ENCODE measurements around the gene SLC35F2.
"Not testable (repeated sequence)": the region's sequence is repeated elsewhere in the genome, so short reads cannot be mapped to it uniquely, and the experiment has no call there.

SLC35F2 gene

GRCh38 chr11:107840129-107840484, 18.5 kb downstream of the SLC35F2 start:
- no peak for DNase-seq (ENCODE audit: low read depth in 2 of 2)

- DNase-seq (ENCODE audit: low read depth in 2 of 2): no peak
Measured at GRCh38 chr11:107836851-107837250, 21.7 kb downstream of the SLC35F2 start.

GRCh38 chr11:107834995-107835394, 23.6 kb downstream of the SLC35F2 start:
- no peak for DNase-seq (ENCODE audit: low read depth in 2 of 2)

- DNase-seq (ENCODE audit: low read depth in 2 of 2): not testable (repeated sequence)
Measured at GRCh38 chr11:107833926-107834325, 24.7 kb downstream of the SLC35F2 start.

- DNase-seq (ENCODE audit: low read depth in 2 of 2): no peak
Measured at GRCh38 chr11:107830915-107831540, 27.6 kb downstream of the SLC35F2 start.

GRCh38 chr11:107827041-107827440, 31.5 kb downstream of the SLC35F2 start:
- DNase-seq (ENCODE audit: low read depth in 2 of 2): no peak

- DNase-seq (ENCODE audit: low read depth in 2 of 2): no peak
Measured at GRCh38 chr11:107825875-107826274, 32.7 kb downstream of the SLC35F2 start.

GRCh38 chr11:107824668-107825369, 33.8 kb downstream of the SLC35F2 start:
- DNase-seq (ENCODE audit: low read depth in 2 of 2): no peak

GRCh38 chr11:107821199-107821927, 37.2 kb downstream of the SLC35F2 start:
- DNase-seq (ENCODE audit: low read depth in 2 of 2): no peak

GRCh38 chr11:107819361-107820014, 39.1 kb downstream of the SLC35F2 start:
- DNase-seq (ENCODE audit: low read depth in 2 of 2): no peak

GRCh38 chr11:107818491-107818890, 40.1 kb downstream of the SLC35F2 start:
- no peak for DNase-seq (ENCODE audit: low read depth in 2 of 2)

- DNase-seq (ENCODE audit: low read depth in 2 of 2): no peak
Measured at GRCh38 chr11:107816028-107816427, 42.6 kb downstream of the SLC35F2 start.

- DNase-seq (ENCODE audit: low read depth in 2 of 2): no peak
Measured at GRCh38 chr11:107810875-107811274, 47.7 kb downstream of the SLC35F2 start.

GRCh38 chr11:107808521-107808920, 50.1 kb downstream of the SLC35F2 start:
- no peak for DNase-seq (ENCODE audit: low read depth in 2 of 2)

GRCh38 chr11:107804971-107805370, 53.6 kb downstream of the SLC35F2 start:
- DNase-seq (ENCODE audit: low read depth in 2 of 2): no peak

- no peak for DNase-seq (ENCODE audit: low read depth in 2 of 2)
Measured at GRCh38 chr11:107804211-107804610, 54.4 kb downstream of the SLC35F2 start.

GRCh38 chr11:107801641-107802040, 56.9 kb downstream of the SLC35F2 start:
- DNase-seq (ENCODE audit: low read depth in 2 of 2): no peak

- peak; percentile 32 to 36 for DNase-seq (ENCODE audit: low read depth in 2 of 2)
Measured at GRCh38 chr11:107799218-107799859, 59.2 kb downstream of the SLC35F2 start.

- no peak for DNase-seq (ENCODE audit: low read depth in 2 of 2)
Measured at GRCh38 chr11:107792049-107792443, 66.5 kb downstream of the SLC35F2 start.

GRCh38 chr11:107791343-107792048, 67.1 kb downstream of the SLC35F2 start:
- DNase-seq (ENCODE audit: low read depth in 2 of 2): no peak

GRCh38 chr11:107789767-107790166, 68.8 kb downstream of the SLC35F2 start:
- DNase-seq (ENCODE audit: low read depth in 2 of 2): no peak
